Psoas muscle (tissue), 8 donors: Measurements from ENCODE around the gene HNRNPF. TPM values are rescaled to one million over a fixed set of nuclear protein-coding genes. Genes with fewer than 3 reads are reported as not detected.

Experiments
- ATAC-seq, 4 donors: fragments of 200-7000 bp; cut with Tn5 transposase; one replicate each; pipeline ENCODE4 v1.9.1; 2020; ENCODE audit warnings: moderate library complexity in 3 of 4, mild to moderate bottlenecking in 2 of 4
- DNase-seq, 2 donors: peaks; one replicate each; pipeline ENCODE4 v3.0.0-alpha.2; 2020
- H3K27ac ChIP-seq: fragments of 200-600 bp; one replicate; pipeline ENCODE4 v1.8.0; 2022
- H3K27me3 ChIP-seq, 3 donors: fragments of 200-600 bp in 1 of 3; one replicate each; pipeline versions ENCODE4 v1.6.1 to v1.8.0; 2013 to 2022; ENCODE audit warnings: low read length in 2 of 3, mild to moderate bottlenecking in 2 of 3, moderate library complexity in 1 of 3; ENCODE audit not compliant: insufficient read depth in 3 of 3
- H3K36me3 ChIP-seq, 2 donors: fragments of 200-600 bp in 1 of 2; one replicate each; pipeline versions ENCODE4 v1.6.1 to v1.8.0; 2013 to 2022; ENCODE audit warnings: low read depth in 1 of 2, mild to moderate bottlenecking in 1 of 2, moderate library complexity in 1 of 2; ENCODE audit not compliant: insufficient read depth in 1 of 2
- H3K4me1 ChIP-seq: fragments of 200-600 bp; one replicate; pipeline ENCODE4 v1.8.0; 2022
- H3K4me3 ChIP-seq: fragments of 200-600 bp; one replicate; pipeline ENCODE4 v1.8.0; 2022; ENCODE audit warnings: mild to moderate bottlenecking
- H3K9me3 ChIP-seq: fragments of 200-600 bp; one replicate; pipeline ENCODE4 v1.8.0; 2022
- WGBS, 3 donors: extraction: QIAGEN DNeasy Blood & Tissue Kit; methylation state at CpG; one replicate each; pipeline versions ENCODE4 v1.1.6 to v1.1.7; 2013; 5-methylcytosine and 5-hydroxymethylcytosine counted together
- intact Hi-C, 2 donors: fragments of 100-400 bp; cut with DNase I; formaldehyde crosslinking; loops; one replicate each; pipeline versions ENCODE4 v1.11.0 to v1.14.2; 2022
- polyA plus RNA-seq, 3 donors: library from polyadenylated mRNA; stranded (reverse); fragments of 200-250 nt; gene quantifications; one replicate each; pipeline ENCODE4 v1.2.3, GENCODE V29; 2013
- total RNA-seq, 4 donors: library from RNA; stranded (reverse); fragmentation: NEBNext Ultra II Directional in 2 of 4; extraction: Animal tissue kit (Norgen Biotek cat#: 25700) in 2 of 4; gene quantifications; one replicate each; pipeline versions ENCODE4 v1.2.1 to v1.2.4, GENCODE V29; 2021 to 2023
- TF ChIP-seq, protein P1 (sequence below): fragments of 200-600 bp; IDR thresholded peaks from one replicate; pipeline ENCODE4 v1.8.0; 2022; ENCODE audit warnings: antibody characterized with exemption
- donor health status: healthy with polysubstance abuse.
- donor health status: DM: no; HTN: no; CAD: no; lungs with moderate emphysema.
- donor health status: Bipolar disorder and iron deficiency.
- donor health status: healthy.
- donor health status: DM: yes; HTN: yes; CAD: no.
- donor health status: DM: no; HTN: no; CAD: no.
- donor health status: DM: no; HTN: no; CAD: no.
- donor health status: DM: yes; HTN: yes; CAD: no.

HNRNPF gene
- total and polyA plus RNA-seq, 7 donors, result 62.1 to 154 (median 89.7) TPM

DNA sequence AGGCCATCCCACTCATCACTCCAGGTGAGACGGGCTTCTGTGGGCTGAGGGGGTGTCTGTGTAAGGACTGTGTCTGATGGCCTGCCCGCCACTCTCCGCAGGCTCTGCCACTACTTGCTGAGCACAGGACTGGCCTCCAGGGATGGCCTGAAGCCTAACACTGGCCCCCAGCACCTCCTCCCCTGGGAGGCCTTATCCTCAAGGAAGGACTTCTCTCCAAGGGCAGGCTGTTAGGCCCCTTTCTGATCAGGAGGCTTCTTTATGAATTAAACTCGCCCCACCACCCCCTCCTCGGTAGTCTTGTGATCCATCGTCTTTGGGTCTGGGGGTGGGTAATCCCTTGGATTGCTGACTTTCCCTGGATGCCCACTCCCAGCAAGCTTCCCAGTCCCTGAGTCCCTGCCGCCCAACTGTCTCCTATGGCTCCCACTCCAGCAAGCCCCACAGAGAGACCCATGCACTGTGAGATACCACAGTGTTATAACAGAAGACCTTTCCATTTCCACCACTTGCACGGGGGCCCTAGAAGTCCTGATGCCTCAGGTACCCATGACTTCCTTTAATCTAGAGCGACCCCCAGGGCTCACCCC is 32.8 kb downstream of the HNRNPF start:
- TF ChIP-seq, protein P1, sequence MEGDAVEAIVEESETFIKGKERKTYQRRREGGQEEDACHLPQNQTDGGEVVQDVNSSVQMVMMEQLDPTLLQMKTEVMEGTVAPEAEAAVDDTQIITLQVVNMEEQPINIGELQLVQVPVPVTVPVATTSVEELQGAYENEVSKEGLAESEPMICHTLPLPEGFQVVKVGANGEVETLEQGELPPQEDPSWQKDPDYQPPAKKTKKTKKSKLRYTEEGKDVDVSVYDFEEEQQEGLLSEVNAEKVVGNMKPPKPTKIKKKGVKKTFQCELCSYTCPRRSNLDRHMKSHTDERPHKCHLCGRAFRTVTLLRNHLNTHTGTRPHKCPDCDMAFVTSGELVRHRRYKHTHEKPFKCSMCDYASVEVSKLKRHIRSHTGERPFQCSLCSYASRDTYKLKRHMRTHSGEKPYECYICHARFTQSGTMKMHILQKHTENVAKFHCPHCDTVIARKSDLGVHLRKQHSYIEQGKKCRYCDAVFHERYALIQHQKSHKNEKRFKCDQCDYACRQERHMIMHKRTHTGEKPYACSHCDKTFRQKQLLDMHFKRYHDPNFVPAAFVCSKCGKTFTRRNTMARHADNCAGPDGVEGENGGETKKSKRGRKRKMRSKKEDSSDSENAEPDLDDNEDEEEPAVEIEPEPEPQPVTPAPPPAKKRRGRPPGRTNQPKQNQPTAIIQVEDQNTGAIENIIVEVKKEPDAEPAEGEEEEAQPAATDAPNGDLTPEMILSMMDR, result no peak
- Histone ChIP-seq H3K4me3 (no peak overlapping the region), H3K36me3 (no peaks in the 10 kb centered on the region), H3K27ac (no peak overlapping the region), H3K4me1 (no peaks in the 10 kb centered on the region), H3K27me3 (no peaks in the 10 kb centered on the region), H3K9me3 (no peaks in the 10 kb centered on the region)
- no peak for ATAC-seq
- WGBS, 3 donors, result 89 to 91% (median 89%) methylated on average over 9 of the region's 9 CpGs
- no peak for DNase-seq
- intact Hi-C loops, result no loop called here

DNA sequence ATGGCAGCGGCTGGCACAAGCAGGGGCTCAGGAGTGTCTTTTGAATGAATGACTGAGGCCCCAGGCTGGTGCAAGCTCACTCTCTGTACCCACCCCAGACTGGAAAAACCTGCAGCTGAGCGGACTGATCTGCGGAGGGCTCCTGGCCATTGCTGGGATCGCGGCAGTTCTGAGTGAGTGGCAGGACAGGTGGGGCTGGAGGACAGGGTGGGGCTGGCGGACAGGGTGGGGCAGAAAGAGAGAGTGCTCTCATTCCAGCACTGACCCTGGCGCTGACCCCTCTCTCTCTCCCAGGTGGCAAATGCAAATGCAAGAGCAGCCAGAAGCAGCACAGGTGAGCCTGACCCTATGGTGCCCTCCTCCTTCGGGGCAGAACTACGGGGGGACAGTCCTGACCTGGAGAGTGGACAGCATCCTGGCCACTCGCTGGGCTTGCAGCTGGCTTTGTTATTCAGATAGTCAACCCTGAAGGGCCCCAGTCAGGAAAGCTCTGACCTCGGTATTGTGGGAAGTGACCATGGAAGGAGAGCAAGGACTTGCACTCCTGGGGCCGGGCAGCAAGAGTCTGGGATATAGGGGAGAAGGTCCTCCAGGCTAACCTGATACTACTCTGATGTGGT is 33.5 kb downstream of the HNRNPF start:
- intact Hi-C loops, result no loop called here
- 55 to 60% (median 59%) methylated on average over 12 of the region's 12 CpGs for WGBS, 3 donors
- no peak for DNase-seq
- TF ChIP-seq, protein P1, result no peak
- Histone ChIP-seq H3K4me3 (no peak overlapping the region), H3K9me3 (no peaks in the 10 kb centered on the region), H3K4me1 (no peaks in the 10 kb centered on the region), H3K36me3 (no peaks in the 10 kb centered on the region), H3K27me3 (no peaks in the 10 kb centered on the region), H3K27ac (no peak overlapping the region)
- peak in 1 of 4 donors; percentile 60 for ATAC-seq

DNA sequence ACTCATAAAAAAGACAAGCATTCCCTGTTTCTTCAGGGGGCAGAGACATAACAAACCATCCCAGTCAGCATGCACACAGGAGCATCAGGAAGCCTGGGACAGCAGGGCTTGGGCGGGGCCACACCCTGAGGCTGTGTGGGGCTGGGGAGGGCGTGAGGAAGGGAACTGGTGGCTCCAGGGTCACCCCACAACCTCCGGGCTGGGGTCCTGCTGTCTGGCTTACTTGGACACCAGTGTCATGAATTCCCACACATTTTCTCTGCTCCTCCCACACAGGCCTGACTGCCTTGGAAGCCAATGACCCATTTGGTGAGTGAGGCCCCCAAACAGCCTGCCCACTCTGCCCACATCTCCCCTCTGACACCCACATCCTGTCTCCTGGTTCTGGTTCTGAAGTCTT is 34.8 kb downstream of the HNRNPF start:
- Histone ChIP-seq H3K9me3 (no peaks in the 10 kb centered on the region), H3K27me3 (no peaks in the 10 kb centered on the region), H3K36me3 (no peaks in the 10 kb centered on the region), H3K4me1 (no peaks in the 10 kb centered on the region), H3K27ac (no peak overlapping the region), H3K4me3 (no peak overlapping the region)
- 83 to 94% methylated on average over 3 of the region's 3 CpGs; no CpG with 5 or more reads in 1 of the 3 donors for WGBS, 3 donors
- DNase-seq (no peak), ATAC-seq (no peak)
- TF ChIP-seq, protein P1, result no peak
- intact Hi-C loops, result no loop called here

DNA sequence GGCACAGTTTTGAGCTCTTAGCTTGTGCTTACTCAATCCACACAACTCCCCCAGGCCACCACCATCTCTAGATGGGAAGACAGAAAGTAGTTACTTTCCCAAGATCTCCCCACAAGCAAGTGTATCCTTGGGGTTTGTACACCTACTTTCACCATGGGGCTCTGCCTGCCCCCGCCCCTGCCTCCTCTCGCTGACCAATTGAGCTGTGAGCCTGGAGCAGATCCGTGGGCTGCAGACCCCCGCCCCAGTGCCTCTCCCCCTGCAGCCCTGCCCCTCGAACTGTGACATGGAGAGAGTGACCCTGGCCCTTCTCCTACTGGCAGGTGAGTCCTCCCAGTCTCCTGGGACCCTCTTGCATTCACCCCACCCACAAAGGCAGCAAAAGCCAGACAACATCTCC is 35.5 kb downstream of the HNRNPF start:
- no peak for DNase-seq

More for the DNA sequence above, 35.5 kb downstream of the HNRNPF start:
- H3K4me1 ChIP-seq, result no peaks in the 10 kb centered on the region
- H3K36me3 ChIP-seq, result no peaks in the 10 kb centered on the region
- intact Hi-C loops, result no loop called here
- H3K27ac ChIP-seq, result no peak overlapping the region
- TF ChIP-seq, protein P1, result no peak
- no peak for ATAC-seq
- no peak overlapping the region for H3K4me3 ChIP-seq
- H3K9me3 ChIP-seq, result no peaks in the 10 kb centered on the region
- H3K27me3 ChIP-seq, result no peaks in the 10 kb centered on the region
- 70 to 84% (median 74%) methylated on average over 5 of the region's 5 CpGs for WGBS, 3 donors
